Measurements from ENCODE around the gene MFGE8.
A peak's percentile ranks its signal among the peaks of the same experiment; 100 is the strongest.

The MFGE8 gene, protein sequence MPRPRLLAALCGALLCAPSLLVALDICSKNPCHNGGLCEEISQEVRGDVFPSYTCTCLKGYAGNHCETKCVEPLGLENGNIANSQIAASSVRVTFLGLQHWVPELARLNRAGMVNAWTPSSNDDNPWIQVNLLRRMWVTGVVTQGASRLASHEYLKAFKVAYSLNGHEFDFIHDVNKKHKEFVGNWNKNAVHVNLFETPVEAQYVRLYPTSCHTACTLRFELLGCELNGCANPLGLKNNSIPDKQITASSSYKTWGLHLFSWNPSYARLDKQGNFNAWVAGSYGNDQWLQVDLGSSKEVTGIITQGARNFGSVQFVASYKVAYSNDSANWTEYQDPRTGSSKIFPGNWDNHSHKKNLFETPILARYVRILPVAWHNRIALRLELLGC

GRCh38 chr15:88913017-88913849 is at the start of gene MFGE8:
TSS of gene MFGE8 (minus strand) at chr15:88913379. CDS start at chr15:88913319, 60 bp downstream.
- H3K4me1 ChIP-seq = peaks cover 27 to 61% (median 51%) of the 10 kb centered on the region in 10 experiments
- H3K4me2 ChIP-seq = peak within 1 kb of the TSS; percentile 86 to 99 (median 96)
- H3K27ac ChIP-seq = peak within 1 kb of the TSS in 10 of 11 experiments; percentile 57 to 91 (median 85); a peak in 20 of 22 replicates
- peaks cover 0 to 26% (median 1%) of the 10 kb centered on the region in 11 experiments; a peak in 3 of 22 replicates for H4K20me1 ChIP-seq
- H3K4me3 ChIP-seq = peak within 1 kb of the TSS; percentile 66 to 82 (median 75)
- no peaks in the 10 kb centered on the region for H3K9me3 ChIP-seq (replicated peaks in 1 of 11)
- H3K36me3 ChIP-seq = peaks cover 0 to 23% (median 17%) of the 10 kb centered on the region in 11 experiments; a peak in 14 of 22 replicates
- no peak for TF ChIP-seq Cebpa-rat (IDR thresholded peaks at IDR 0.05)
- peak within 1 kb of the TSS; percentile 76 to 88 (median 85) for H3K9ac ChIP-seq
- H3K27me3 ChIP-seq = no peaks in the 10 kb centered on the region

DNA sequence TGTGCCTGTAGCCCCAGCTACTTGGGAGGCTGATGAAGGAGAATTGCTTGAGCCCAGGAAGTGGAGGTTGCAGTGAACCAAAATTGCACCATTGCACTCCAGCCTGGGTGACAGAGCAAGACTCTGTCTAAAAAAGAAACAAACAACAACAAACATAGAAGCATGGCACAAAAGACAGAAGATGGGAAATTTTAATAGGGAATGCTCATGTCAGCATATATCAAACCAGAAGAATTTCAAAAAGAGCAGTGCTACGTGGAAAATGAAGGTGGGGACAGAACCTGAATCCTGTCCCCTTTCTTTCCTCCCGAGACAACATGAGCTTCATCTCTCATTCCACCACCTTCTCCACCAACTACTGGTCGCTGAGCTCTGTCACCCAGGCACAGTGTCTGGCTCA is 46.3 kb upstream of the MFGE8 start:
- Histone ChIP-seq H3K4me2 (no peak overlapping the region), H3K27ac (no peak overlapping the region), H3K9ac (no peak overlapping the region), H3K36me3 (no peaks in the 10 kb centered on the region), H3K27me3 (no peaks in the 10 kb centered on the region), H3K9me3 (replicated peaks in 1 of 11) (peaks cover under 1 to 12% (median 9%) of the 10 kb centered on the region in 11 experiments; a peak in 21 of 22 replicates), H3K4me3 (no peak overlapping the region), H4K20me1 (no peaks in the 10 kb centered on the region), H3K4me1 (peaks cover 6 to 15% (median 9%) of the 10 kb centered on the region in 10 experiments; a peak in 19 of 20 replicates)
- no peak for TF ChIP-seq Cebpa-rat (IDR thresholded peaks at IDR 0.05)

GRCh38 chr15:88956906-88957305 is 43.7 kb upstream of the MFGE8 start:
- Histone ChIP-seq H4K20me1 (no peaks in the 10 kb centered on the region), H3K27ac (no peak overlapping the region), H3K4me3 (no peak overlapping the region), H3K4me2 (no peak overlapping the region), H3K27me3 (no peaks in the 10 kb centered on the region), H3K36me3 (no peaks in the 10 kb centered on the region), H3K4me1 (peaks cover 9 to 22% (median 14%) of the 10 kb centered on the region in 10 experiments; a peak in 19 of 20 replicates), H3K9me3 (replicated peaks in 1 of 11) (peaks cover 0 to 7% (median 3%) of the 10 kb centered on the region in 11 experiments; a peak in 7 of 22 replicates), H3K9ac (no peak overlapping the region)
- no peak for TF ChIP-seq Cebpa-rat (IDR thresholded peaks at IDR 0.05)

GRCh38 chr15:88956263-88956662 is 43.1 kb upstream of the MFGE8 start:
- H3K4me1 ChIP-seq = peaks cover 9 to 22% (median 14%) of the 10 kb centered on the region in 10 experiments; a peak in 19 of 20 replicates
- no peak overlapping the region for H3K4me3 ChIP-seq
- no peaks in the 10 kb centered on the region for H3K27me3 ChIP-seq
- H3K36me3 ChIP-seq = no peaks in the 10 kb centered on the region
- peaks cover 0 to 13% (median 9%) of the 10 kb centered on the region in 11 experiments; a peak in 16 of 22 replicates for H3K9me3 ChIP-seq (replicated peaks in 1 of 11)
- no peak for TF ChIP-seq Cebpa-rat (IDR thresholded peaks at IDR 0.05)
- no peak overlapping the region for H3K9ac ChIP-seq
- H3K27ac ChIP-seq = no peak overlapping the region
- no peak overlapping the region for H3K4me2 ChIP-seq
- no peaks in the 10 kb centered on the region for H4K20me1 ChIP-seq

GRCh38 chr15:88954431-88955277 is 41.5 kb upstream of the MFGE8 start:
- TF ChIP-seq Cebpa-rat (IDR thresholded peaks at IDR 0.05) = no peak
- H3K9ac ChIP-seq = peak overlapping the region in 8 of 11 experiments; percentile 7 to 56 (median 28); a peak in 10 of 22 replicates
- no peaks in the 10 kb centered on the region for H3K27me3 ChIP-seq
- H3K9me3 ChIP-seq (replicated peaks in 1 of 11) = peaks cover 0 to 16% (median 11%) of the 10 kb centered on the region in 11 experiments; a peak in 16 of 22 replicates
- H3K4me3 ChIP-seq = peak overlapping the region in 1 of 10 experiments; percentile 20; a peak in 1 of 20 replicates
- H3K4me1 ChIP-seq = peaks cover 9 to 22% (median 14%) of the 10 kb centered on the region in 10 experiments; a peak in 19 of 20 replicates
- peak overlapping the region; percentile 28 to 95 (median 81) for H3K4me2 ChIP-seq
- H3K36me3 ChIP-seq = no peaks in the 10 kb centered on the region
- no peaks in the 10 kb centered on the region for H4K20me1 ChIP-seq
- peak overlapping the region in 8 of 11 experiments; percentile 6 to 58 (median 34); a peak in 11 of 22 replicates for H3K27ac ChIP-seq

GRCh38 chr15:88950600-88951160 is 37.5 kb upstream of the MFGE8 start:
- Histone ChIP-seq H3K36me3 (no peaks in the 10 kb centered on the region), H4K20me1 (no peaks in the 10 kb centered on the region), H3K4me2 (no peak overlapping the region), H3K27me3 (no peaks in the 10 kb centered on the region), H3K9me3 (replicated peaks in 1 of 11) (peaks cover 0 to 16% (median 11%) of the 10 kb centered on the region in 11 experiments; a peak in 16 of 22 replicates), H3K4me3 (no peak overlapping the region), H3K27ac (no peak overlapping the region), H3K9ac (no peak overlapping the region), H3K4me1 (peaks cover 9 to 17% (median 14%) of the 10 kb centered on the region in 10 experiments; a peak in 19 of 20 replicates)
- no peak for TF ChIP-seq Cebpa-rat (IDR thresholded peaks at IDR 0.05)

DNA sequence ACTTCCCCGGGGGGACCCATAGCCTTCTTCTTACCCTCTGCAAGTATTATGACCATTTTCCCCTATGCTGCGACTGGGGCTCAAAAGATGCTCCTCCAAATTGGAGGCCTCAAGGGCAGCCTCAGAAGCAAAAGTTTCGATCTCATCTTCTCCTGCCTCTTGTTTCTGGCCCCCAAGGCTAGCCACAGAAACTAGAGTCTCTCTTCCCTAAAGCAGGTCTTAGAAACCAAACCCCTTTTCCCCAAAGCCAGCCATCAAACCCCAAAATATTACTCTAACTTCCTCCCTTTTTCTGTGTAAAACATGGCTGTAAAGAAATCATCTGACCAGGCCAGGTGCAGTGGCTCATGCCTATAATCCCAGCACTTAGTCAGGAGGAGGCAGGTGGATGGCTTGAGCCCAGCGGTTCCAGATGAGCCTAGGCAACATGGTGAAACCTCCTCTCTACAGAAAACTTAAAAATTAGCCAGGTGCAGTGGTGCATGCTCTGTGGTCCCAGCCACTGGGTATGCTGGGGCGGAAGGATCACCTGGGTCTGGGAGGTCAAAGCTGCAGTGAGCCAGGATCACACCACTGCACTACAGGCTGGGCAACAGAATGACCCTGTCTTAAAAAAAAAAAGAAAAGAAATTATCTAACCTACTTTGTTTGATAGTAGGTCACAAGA is 36.7 kb upstream of the MFGE8 start:
- H3K4me1 ChIP-seq = peaks cover 7 to 11% (median 9%) of the 10 kb centered on the region in 10 experiments; a peak in 19 of 20 replicates
- H3K27ac ChIP-seq = no peak overlapping the region
- H3K9me3 ChIP-seq (replicated peaks in 1 of 11) = peaks cover 0 to 16% (median 11%) of the 10 kb centered on the region in 11 experiments; a peak in 16 of 22 replicates
- no peak for TF ChIP-seq Cebpa-rat (IDR thresholded peaks at IDR 0.05)
- no peaks in the 10 kb centered on the region for H3K36me3 ChIP-seq
- no peaks in the 10 kb centered on the region for H3K27me3 ChIP-seq
- H3K4me3 ChIP-seq = no peak overlapping the region
- H3K4me2 ChIP-seq = no peak overlapping the region
- no peaks in the 10 kb centered on the region for H4K20me1 ChIP-seq
- H3K9ac ChIP-seq = no peak overlapping the region

All from BLaER1 treated with 17β-estradiol and CSF1 and Interleukin-3, amounts not matched to agents 10 nM and 100 nM (cell line).